ENCODE measurements around the gene LYRM2.

Gene LYRM2

DNA sequence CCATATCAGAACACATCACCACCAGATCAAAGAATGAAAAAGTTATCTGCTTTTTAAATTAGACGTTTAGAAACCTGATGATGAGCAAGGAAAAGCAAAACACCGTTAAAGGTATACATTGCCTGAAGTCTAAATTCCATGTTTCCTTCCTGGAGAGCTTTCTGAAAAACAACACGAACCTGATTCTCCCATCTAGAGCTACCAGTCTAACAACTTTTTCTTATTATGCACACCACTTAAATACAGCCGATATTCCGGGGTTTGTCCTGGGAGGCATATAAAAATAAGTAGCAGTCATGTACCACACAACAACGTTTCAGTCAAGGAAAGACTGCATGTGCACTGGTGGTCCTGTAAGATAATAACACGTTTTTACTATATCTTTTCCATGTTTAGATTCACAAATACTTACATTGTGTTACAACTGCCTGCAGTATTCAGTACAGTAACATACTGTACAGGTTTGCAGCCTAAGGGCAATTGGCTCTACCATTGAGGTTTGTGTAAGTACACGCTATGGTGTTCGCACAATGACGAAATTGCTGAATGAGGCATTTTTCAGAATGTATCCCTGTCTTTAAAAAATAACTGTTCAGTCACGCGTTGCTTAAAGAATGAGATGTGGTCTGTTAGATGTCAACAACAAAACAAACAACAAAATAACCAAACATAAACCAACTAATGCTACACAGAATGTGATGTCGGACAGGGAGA lies 19.1 kb upstream of the LYRM2 start:
- TF ChIP-seq SP3 (tag by site-specific recombination; IDR thresholded peaks at IDR 0.05) = no peak
- no peak for TF ChIP-seq YY2 (tag by site-specific recombination; IDR thresholded peaks at IDR 0.05)
- TF ChIP-seq ZSCAN23 (tag by site-specific recombination; IDR thresholded peaks at IDR 0.05) = no peak
- TF ChIP-seq YY1 (tag by site-specific recombination; IDR thresholded peaks at IDR 0.05) = no peak
- TF ChIP-seq ZBTB7A (tag by site-specific recombination; IDR thresholded peaks at IDR 0.05; ENCODE audit: low read depth) = no peak
- no peak for TF ChIP-seq ZBTB10 (tag by site-specific recombination; IDR thresholded peaks at IDR 0.05)
- TF ChIP-seq ZNF660 (tag by site-specific recombination; IDR thresholded peaks at IDR 0.05) = no peak
- no peak for TF ChIP-seq ZNF266 (tag by site-specific recombination; IDR thresholded peaks at IDR 0.05; ENCODE audit: low read depth)
- no peak for TF ChIP-seq ZNF529 (tag by site-specific recombination; IDR thresholded peaks at IDR 0.05; ENCODE audit: insufficient replicate concordance)
- H3K9me3 ChIP-seq (ENCODE audit: control insufficient read depth, insufficient read depth, low read depth, low read length) = no peaks in the 10 kb centered on the region
- H3K4me1 ChIP-seq (ENCODE audit: control insufficient read depth, insufficient read depth, low read length) = no peaks in the 10 kb centered on the region
- ChIA-PET POLR2A (no interaction called here), CTCF (no interaction called here)
- H3K27ac ChIP-seq (ENCODE audit: extremely low read depth, low read depth, low read length) = no peak overlapping the region
- H3K36me3 ChIP-seq (ENCODE audit: control insufficient read depth in 2 of 2, insufficient read depth in 1 of 2, low read length in 2 of 2) = peaks cover 15 to 91% of the 10 kb centered on the region in 2 experiments
- no peak overlapping the region for H3K4me3 ChIP-seq (ENCODE audit: low read depth, low read length)

GRCh38 chr6:89655122-89655521 lies 16.6 kb upstream of the LYRM2 start:
- Histone ChIP-seq H3K4me3 (ENCODE audit: low read depth, low read length) (no peak overlapping the region), H3K27ac (ENCODE audit: extremely low read depth, low read depth, low read length) (no peak overlapping the region), H3K9me3 (ENCODE audit: control insufficient read depth, insufficient read depth, low read depth, low read length) (no peaks in the 10 kb centered on the region), H3K36me3 (ENCODE audit: control insufficient read depth in 2 of 2, insufficient read depth in 1 of 2, low read length in 2 of 2) (peaks cover 17 to 90% of the 10 kb centered on the region in 2 experiments), H3K4me1 (ENCODE audit: control insufficient read depth, insufficient read depth, low read length) (no peaks in the 10 kb centered on the region)
- CTCF ChIA-PET = interaction anchor here (0.6 to 0.7 kb wide), 2 partner anchors 36 to 117 kb away, joined by 3 to 4 read pairs; no protein-coding TSS in a partner anchor
- POLR2A ChIA-PET = no interaction called here
- TF ChIP-seq WT1 (tag by site-specific recombination; IDR thresholded peaks at IDR 0.05) = 0 out of 2 replicates have a peak, but pooled peaks have one; percentile 15
- no peak for TF ChIP-seq PRDM10 (tag by site-specific recombination; IDR thresholded peaks at IDR 0.05)

- Histone ChIP-seq H3K4me1 (ENCODE audit: control insufficient read depth, insufficient read depth, low read length) (no peaks in the 10 kb centered on the region), H3K9me3 (ENCODE audit: control insufficient read depth, insufficient read depth, low read depth, low read length) (no peaks in the 10 kb centered on the region), H3K4me3 (ENCODE audit: low read depth, low read length) (no peak overlapping the region), H3K27ac (ENCODE audit: extremely low read depth, low read depth, low read length) (no peak overlapping the region), H3K36me3 (ENCODE audit: control insufficient read depth in 2 of 2, insufficient read depth in 1 of 2, low read length in 2 of 2) (peaks cover 17 to 92% of the 10 kb centered on the region in 2 experiments)
- ChIA-PET CTCF (no interaction called here), POLR2A (no interaction called here)
- TF ChIP-seq, protein P1, sequence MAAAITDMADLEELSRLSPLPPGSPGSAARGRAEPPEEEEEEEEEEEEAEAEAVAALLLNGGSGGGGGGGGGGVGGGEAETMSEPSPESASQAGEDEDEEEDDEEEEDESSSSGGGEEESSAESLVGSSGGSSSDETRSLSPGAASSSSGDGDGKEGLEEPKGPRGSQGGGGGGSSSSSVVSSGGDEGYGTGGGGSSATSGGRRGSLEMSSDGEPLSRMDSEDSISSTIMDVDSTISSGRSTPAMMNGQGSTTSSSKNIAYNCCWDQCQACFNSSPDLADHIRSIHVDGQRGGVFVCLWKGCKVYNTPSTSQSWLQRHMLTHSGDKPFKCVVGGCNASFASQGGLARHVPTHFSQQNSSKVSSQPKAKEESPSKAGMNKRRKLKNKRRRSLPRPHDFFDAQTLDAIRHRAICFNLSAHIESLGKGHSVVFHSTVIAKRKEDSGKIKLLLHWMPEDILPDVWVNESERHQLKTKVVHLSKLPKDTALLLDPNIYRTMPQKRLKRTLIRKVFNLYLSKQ (tag by site-specific recombination; IDR thresholded peaks at IDR 0.05; ENCODE audit: borderline replicate concordance) = no peak
- TF ChIP-seq GLI2 (tag by site-specific recombination; IDR thresholded peaks at IDR 0.05; ENCODE audit: borderline replicate concordance, low read depth) (no peak), ZNF223 (tag by site-specific recombination; IDR thresholded peaks at IDR 0.05) (no peak), SCRT2 (tag by site-specific recombination; IDR thresholded peaks at IDR 0.05) (no peak)
- TF ChIP-seq, protein P2, sequence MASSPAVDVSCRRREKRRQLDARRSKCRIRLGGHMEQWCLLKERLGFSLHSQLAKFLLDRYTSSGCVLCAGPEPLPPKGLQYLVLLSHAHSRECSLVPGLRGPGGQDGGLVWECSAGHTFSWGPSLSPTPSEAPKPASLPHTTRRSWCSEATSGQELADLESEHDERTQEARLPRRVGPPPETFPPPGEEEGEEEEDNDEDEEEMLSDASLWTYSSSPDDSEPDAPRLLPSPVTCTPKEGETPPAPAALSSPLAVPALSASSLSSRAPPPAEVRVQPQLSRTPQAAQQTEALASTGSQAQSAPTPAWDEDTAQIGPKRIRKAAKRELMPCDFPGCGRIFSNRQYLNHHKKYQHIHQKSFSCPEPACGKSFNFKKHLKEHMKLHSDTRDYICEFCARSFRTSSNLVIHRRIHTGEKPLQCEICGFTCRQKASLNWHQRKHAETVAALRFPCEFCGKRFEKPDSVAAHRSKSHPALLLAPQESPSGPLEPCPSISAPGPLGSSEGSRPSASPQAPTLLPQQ (tag by site-specific recombination; IDR thresholded peaks at IDR 0.05) = no peak
These were observed 12.0 kb upstream of the LYRM2 start for GRCh38 chr6:89650579-89650978.

Data from HEK293 (cell line).